ENCODE results near the gene MLST8.
"Not testable (repeated sequence)": the region's sequence is repeated elsewhere in the genome, so short reads cannot be mapped to it uniquely, and the experiment has no call there.

The MLST8 gene

DNA sequence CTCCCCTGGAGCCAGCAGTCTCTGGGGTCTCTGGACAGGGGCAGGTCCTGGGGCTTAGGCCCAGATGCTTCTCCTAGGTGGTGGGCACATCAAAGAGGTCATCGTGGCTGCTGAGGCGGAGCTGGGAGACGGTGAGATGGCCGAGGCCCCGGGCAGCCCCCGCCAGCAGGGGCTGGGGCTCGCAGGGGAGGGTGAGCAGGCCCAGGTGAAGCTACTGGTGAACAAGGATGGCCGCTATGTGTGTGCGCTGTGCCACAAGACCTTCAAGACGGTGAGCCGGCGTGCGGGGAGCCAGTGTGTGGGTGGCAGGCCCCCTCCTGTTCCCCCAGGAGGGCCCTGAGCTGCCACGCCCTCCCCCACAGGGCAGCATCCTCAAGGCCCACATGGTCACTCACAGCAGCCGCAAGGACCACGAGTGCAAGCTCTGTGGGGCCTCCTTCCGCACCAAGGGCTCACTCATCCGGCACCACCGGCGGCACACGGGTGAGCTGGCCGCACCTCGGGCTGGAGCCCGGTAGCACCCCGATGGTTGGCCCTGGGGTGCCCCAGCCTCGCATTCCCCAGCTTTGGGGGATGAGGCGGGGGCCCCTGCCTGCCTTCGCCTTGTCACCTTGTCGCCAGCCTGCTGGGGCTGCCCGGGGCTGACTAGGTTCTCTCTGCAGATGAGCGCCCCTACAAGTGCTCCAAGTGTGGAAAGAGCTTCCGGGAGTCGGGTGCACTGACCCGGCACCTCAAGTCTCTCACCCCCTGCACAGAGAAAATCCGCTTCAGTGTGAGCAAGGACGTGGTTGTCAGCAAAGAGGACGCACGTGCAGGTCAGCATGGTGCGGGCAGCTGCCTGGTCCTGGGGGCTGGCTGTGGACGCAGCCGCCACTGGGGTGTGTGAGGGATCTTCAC lies 27.1 kb downstream of the MLST8 start:
- DNase-seq = no peak

DNA sequence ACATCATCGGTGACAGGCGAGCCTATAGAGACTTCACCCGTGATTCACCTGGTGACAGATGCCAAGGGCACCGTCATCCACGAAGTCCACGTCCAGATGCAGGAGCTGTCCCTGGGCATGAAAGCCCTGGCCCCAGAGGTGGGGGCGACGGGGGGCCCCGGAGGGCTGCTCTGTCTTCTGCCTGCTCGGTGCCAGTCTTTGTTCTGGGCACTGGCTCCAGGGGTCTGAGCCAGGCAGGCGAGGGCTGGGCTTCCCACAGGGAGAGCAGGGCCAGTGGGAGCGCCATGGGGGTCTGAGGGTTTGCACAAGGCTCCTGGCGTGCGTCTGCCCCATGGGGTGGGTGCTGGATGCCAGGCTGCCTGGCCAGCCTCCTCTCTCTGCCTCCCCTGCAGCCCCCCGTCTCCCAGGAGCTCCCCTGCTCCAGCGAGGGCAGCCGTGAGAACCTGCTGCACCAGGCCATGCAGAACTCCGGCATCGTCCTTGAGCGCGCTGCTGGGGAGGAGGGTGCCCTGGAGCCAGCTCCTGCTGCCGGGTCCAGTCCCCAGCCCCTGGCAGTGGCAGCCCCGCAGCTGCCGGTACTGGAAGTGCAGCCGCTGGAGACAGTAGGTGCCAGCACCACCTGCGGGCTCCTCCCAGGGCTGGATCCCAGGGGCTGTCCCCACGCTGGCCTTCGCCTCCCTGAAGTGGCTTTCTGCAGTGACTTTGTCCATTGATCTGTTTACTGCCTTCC lies 28.0 kb downstream of the MLST8 start:
- no peak for DNase-seq

DNA sequence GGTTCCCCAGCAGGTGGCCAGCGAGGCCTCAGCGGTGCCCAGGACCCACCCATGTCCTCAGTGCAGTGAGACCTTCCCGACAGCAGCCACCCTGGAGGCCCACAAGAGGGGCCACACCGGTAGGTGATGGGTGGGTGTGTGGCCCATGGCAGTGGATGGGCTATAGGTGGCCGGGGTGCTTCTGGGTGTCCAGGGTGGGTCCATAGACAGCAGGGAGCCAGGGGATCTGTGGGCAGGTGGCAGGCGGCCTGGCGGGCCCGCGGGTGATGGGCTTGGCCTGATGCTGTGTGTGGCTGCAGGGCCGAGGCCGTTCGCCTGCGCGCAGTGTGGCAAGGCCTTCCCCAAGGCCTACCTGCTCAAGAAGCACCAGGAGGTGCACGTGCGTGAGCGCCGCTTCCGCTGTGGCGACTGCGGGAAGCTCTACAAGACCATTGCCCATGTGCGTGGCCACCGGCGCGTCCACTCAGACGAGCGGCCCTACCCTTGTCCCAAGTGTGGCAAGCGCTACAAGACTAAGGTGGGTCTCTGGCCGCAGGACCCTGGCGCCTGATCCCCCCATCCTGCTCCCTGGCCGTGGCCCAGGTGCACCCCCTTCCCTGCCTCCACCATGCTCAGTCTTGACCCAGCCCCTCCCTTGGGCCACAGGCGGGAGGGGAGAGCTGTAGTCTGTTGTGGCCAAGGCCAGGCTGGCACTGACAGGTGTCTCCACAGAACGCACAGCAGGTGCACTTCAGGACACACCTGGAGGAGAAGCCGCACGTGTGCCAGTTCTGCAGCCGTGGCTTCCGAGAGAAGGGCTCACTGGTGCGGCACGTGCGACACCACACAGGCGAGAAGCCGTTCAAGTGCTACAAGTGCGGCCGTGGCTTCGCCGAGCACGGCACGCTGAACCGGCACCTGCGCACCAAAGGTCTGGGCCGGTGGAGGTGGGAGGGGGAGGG lies 28.9 kb downstream of the MLST8 start:
- DNase-seq = no peak

DNA sequence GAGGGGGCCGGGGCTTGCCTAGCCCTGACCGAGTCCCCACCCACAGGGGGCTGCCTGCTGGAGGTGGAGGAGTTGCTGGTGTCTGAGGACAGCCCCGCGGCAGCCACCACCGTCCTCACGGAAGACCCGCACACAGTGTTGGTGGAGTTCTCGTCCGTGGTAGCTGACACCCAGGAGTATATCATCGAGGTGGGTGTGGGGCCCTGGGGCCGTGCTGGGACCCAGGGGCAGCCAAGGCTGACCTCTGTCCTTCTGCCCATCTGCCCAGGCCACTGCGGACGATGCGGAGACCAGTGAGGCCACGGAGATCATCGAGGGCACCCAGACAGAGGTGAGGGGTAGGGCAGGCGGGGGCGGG lies 29.5 kb downstream of the MLST8 start:
- no peak for DNase-seq

DNA sequence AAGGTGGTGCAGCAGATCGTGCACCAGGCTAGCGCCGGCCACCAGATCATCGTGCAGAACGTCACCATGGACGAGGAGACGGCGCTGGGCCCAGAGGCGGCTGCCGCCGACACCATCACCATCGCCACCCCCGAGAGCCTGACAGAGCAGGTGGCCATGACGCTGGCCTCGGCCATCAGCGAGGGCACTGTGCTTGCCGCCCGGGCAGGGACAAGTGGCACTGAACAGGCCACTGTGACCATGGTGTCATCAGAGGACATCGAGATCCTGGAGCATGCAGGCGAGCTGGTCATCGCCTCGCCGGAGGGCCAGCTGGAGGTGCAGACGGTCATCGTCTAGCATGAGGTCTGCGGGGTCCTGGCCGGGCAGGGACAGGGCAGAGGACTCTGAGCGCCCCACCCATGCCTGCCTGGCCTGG lies 30.0 kb downstream of the MLST8 start:
- DNase-seq = no peak

DNA sequence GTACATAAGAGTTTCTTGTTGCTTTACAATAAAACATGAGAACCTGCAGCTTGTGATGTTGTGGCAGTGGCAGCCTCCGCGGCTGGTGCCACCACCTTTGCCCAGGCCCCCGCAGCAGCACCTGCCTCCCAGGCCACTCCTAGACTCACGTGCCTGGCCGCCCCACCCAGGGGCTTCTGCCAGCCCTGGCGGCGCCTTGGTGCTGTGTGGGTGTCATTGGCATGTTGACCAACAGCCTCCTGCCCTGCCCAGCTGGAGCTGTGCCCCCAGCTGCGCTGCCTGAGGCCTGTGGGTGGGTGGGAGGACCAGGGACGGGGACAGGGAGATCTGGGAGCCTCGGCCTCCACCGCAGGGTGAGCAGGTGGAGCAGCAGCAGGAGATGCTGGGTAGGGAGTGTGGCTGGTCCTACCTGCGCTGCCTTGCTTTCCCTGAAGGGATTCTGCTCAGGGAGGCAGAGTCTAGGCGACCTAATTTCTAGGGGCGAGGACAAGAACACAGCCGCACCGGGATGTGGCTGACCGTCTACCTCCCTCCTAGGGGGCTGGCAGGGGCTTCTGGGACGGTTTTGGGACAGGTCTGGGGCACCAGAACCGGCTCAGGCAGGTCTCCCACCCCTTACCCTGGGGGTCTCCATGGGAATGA lies 30.6 kb downstream of the MLST8 start:
- DNase-seq = no peak

DNA sequence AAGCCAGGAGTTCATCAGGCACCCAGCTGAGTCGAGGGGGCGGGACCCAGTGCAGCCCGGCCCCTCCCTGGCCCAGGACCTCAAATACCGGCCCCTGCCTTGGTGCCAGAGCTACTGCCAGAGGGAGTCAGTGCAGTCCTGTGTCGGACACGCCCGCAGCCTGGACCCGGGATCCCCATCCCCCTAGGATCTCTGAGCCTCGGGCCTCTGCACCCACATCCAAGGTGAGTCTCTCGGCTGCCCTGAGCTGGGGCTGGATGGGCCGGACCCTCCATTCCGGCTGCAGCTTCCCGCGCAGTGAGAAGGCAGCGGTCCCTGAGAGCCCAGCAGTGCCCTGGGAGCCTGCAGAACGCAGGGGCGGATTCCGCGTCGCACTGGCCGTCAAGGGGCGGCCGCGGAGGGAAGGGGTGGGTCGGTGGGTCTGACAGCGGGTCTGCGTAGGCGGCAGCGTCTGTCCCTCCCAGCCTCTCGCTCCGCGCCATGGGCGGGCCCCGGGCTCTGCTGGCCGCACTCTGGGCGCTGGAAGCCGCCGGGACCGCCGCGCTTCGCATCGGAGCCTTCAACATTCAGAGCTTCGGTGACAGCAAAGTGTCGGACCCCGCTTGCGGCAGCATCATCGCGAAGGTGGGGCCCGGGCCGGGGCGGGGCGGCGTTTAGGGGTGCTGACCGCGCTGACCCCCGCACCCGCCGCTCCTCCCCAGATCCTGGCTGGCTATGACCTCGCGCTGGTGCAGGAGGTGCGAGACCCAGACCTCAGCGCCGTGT lies 31.3 kb downstream of the MLST8 start, which contains the start of gene DNASE1L2:
Gene DNASE1L2, plus strand, starts transcription at position 108 of the 765 bp plus-strand sequence. Its CDS starts 373 bp downstream, at position 481.
- DNase-seq = no peak

DNA sequence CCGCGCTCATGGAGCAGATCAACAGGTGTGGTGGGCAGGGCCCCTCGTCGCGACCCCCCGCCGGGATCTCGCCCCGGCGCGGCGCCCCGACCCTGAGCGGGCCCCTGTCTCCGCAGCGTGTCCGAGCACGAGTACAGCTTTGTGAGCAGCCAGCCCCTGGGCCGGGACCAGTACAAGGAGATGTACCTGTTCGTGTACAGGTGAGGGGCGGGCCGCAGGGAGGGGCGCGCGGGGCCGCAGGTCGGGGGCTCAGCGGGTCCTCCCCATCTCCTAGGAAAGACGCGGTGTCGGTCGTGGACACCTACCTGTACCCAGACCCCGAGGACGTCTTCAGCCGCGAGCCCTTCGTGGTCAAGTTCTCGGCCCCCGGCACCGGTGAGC lies 31.8 kb downstream of the MLST8 start:
- no peak for DNase-seq

DNA sequence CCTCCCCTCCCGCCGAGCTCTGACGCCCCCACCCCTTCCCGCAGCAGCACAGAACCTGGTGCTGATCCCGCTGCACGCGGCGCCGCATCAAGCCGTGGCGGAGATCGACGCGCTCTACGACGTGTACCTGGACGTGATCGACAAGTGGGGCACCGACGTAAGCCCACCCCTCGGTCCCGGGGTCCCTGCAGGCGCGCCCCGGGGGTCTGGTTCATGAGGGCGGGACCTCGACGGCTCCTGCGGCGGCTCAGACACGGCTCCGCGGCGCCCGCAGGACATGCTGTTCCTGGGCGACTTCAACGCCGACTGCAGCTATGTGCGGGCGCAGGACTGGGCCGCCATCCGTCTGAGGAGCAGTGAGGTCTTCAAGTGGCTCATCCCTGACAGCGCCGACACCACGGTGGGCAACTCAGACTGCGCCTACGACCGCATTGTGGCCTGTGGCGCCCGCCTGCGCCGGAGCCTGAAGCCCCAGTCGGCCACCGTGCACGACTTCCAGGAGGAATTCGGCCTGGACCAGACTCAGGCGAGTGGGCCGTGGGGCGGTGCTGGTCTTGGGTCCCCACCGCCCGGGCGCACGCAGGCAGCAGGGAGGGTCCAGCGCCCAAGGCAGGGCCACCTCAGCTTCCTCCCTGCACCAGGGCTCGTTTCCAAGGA lies 32.4 kb downstream of the MLST8 start:
- DNase-seq = no peak

DNA sequence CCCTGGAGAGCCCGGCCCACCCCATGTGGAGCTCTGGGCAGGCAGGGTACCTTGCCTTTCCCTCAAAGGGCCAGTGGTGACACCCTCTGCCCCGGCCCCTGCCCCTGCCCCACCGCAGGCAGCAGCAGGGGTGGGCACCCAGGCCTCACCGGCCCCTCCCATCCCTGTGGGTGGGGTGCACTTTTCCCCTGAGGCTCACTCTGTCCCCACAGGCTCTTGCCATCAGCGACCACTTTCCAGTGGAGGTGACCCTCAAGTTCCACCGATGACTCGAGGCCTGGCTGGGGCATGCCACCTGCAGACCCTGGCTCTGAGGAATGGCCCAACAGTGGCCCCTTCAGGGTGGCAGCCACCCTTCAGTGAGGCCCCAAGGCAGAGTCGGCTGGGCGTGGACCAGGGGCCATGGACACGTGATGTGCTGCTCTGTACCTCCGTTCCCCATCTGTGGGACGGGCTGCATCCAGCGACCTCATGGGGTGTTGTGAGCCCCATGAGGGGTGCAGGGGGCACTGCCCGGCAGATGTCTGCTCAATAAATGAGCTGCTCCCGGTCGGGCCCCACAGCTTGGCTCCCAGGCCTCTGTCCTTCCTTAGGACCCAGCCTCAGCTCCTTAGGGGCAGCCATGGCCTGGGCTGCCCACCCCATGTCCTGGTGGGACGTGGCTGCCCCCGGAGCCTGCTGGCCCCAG lies 33.0 kb downstream of the MLST8 start:
- DNase-seq = no peak

DNA sequence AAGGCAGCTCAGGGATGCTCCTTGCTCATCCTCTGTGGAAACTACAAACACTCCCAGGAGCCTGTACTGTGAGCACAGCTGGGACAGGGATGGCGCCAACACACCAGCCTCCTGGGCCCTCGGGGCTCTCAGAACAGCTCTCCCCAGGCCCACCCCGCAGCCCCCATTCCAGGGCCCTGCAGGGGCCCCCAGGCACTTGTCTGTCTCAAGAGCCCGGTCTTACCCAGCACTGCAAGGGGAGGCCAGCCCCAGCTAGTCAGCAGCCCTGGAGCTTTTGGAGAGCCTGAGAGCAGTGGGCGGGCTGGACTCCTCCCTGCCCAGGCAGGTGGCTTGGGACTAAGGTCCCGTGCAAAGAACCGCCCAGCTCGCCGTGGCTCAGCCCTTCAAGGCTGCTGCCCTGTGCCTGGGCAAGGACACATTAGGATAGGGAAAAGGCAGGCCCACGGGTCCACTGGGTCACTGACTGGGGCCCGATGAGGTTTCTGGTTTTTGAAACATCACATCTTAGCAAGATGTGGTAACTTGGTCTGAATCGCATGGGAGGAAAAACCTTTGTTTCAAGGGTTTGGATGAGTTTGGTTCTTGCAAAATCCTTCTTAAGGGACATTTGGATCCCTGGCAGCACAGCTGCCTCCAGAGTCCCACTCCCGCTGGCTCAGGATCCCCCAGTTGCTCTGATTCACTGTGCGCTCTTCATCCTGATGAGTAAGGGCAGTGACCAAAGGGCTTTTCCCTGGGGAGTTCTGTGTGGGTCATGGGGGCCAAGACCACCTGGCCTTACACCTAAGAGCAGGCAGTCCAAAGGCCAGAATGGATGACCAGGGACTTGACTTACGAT lies 33.8 kb downstream of the MLST8 start:
- no peak for DNase-seq

DNA sequence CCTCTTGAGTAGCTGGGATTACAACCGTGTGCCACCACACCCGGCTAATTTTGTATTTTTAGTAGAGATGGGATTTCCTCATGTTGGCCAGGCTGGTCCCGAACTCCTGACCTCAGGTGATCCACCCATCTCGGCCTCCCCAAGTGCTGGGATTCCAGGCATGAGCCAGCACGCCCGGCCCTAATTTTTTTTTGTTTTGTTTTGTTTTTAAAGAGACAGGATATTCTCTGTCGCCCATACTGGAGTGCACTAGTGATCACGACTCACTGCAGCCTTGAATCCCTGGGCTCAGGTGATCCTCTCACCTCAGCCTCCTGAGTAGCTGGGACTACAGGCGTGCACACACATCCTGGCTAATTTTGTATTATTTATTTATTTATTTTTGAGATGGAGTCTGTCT lies 35.1 kb downstream of the MLST8 start:
- not testable (repeated sequence) for DNase-seq

DNA sequence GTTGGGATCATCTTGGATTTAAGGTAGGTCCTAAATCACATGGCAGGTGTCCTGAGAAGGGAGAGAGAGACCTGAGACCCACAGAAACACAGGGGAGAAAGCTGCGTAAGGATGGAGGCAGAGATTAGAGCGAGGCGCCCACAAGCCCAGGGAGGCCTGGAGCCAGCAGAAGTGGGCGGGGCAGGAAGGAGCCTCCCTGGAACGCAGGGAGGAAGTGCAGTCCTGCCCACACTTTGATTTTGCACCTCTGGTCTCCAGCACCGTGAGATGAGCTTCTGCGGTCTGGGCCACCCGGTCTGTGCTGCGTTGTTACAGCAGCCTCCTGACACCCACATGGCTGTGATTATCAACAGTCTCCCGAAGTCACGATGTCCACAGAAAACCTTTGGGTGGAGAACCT lies 37.3 kb downstream of the MLST8 start:
- DNase-seq = no peak

DNA sequence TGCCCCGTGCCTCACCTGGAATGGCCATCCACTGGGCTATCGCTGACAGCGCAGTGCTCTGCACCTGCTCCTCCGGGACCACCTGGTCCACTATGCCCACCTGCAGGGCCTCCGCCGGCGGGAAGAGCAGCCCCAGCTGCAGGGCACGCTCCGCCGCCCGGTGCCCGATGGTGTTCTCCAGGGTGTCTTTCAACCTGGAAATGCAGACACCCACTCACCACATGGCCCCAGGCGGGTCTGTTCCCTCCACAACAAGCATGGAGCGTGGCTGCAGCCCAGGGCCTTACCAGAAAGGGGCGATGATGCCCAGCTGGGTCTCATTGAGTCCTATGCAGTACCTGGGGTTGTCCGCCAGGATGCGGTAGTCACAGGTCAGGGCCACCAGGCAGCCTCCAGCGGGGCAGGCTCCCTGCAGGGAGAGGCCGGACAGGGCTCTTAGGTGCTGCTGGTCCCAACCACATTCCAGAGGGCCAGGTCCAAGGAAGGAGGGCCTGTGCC lies 37.8 kb downstream of the MLST8 start:
- DNase-seq = no peak

DNA sequence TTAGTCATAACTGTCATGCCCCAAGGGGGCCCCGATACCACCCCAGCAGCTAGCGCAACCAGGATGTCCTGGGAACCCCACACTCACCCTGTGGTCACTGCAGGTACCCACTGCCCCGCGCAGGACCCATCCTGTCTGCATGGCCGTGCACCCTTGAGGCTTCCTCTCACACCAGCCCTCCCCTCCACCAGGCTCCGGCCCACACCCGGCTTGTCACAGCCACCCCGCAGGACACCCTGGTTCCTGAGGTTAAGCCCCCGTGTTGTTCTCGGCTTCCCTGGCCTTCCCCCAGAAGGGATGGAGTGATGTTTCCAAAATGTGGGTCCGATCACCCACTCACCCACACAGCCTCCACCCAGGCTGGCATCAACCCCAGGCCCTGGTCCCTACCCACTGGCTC lies 38.5 kb downstream of the MLST8 start:
- DNase-seq = no peak

DNA sequence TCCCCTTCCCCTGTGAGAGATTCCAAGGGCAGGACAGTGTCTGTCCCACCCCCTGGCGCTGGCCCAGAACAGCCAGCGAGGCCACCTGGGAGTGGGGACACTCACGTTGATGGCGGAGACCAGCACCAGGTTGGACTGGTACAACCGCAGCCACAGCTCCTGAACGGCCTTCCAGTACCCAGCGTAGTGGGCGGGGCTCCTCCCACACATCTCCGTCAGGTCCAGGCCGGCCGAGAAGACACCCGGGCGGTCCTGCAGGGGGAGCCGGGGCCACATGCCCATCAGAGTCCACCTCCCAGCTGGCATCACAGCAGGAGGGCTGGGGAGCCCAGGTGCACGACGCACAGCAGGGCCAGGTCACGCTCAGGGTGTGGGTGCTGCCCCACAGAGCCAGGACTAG lies 39.0 kb downstream of the MLST8 start:
- DNase-seq = no peak

DNA sequence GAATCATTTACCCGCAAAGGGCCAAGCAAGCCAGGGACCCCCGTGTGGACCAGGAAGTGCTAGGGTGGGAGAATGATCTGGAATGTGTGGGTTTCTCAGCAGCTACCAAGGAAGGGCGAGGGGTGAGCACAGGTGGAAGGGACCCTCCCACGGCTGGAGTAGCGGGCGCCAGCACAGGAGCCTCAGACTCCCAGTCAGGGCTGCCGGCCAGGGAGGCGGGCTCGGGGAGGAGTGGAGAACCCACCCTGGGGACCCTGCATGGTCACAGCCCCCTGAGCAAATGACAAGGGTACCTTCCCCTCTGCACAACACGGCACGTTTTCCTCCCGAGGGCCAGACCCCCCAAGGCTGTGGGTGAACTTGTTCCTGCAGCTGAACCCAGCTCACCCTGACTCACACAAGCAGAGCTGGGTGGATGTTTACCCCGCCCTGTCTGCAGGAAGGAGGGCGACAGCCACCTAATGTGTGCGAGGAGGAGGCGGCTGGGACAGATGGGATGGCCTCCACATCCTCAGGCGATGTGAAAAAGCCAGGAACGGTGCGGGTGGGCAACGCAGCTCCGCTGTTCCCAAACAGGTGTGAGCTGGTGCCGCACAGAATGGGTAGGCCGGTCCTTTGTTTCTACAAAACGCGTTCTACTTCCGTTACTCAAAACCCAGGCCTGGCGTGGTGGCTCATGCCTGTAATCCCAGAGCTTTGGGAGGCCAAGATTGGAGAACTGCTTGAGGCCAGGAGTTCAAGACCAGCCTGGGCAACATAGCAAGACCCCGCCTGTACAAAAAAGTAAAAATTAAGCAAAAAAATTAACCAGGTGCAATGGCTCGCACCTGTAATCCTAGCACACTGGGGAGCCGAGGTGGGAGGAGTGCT lies 39.9 kb downstream of the MLST8 start:
- DNase-seq = no peak

DNA sequence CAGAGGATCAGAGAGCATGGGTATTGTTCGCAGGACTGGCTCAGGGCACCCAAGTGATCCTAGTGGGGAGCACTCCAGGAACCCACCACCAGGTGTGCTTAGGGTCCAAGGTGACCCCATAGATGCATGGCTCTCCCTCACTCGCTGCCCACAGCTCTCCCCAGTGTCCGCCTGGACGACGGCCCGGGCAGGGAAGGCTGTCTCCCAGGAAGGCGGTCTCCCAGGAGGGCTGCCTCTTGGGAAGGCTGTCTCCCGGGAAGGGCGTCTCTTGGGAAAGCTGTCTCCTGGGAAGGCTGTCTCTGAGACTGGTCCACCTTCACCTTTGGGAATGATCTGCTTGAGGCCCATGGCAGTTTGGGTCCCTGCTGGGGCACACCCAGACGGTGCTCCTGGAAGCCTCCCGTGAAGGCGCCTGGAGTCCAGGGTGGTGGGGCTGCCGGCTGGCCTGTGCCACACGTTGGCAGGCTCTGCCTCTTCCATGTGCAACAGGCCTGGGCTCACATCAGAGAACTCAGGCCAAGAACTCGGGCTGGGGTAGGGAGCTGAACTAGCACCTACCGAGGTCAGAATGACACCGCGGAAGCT lies 41.1 kb downstream of the MLST8 start:
- DNase-seq = no peak
